ENCODE results near the gene RABGEF1. TPM values are rescaled to one million over a fixed set of nuclear protein-coding genes. Genes with fewer than 3 reads are reported as not detected.
"Not testable (repeated sequence)": the region's sequence is repeated elsewhere in the genome, so short reads cannot be mapped to it uniquely, and the experiment has no call there.

RABGEF1 gene
- total and polyA plus RNA-seq, 4 donors = 5.2 to 14.0 (median 7.7) TPM

DNA sequence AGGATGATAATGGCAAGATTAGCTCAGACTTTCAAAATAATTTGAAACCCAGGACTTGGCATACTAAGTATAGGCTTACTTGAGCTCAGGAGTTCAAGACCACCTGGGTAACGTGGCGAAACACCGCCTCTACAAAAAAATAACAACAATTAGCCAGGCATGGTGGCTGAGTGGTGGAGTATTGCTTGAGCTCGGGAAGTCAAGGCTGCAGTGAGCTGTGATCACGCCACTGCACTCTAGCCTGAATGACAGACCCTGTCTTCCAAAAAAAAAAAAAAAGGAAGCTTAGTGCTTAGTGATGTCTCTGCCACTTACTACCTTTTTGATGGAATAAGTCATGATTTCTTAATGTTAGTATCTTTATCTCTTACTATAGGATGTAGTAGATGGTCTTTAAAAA, 25.5 kb downstream of the RABGEF1 start (continued):
- TF ChIP-seq NR2F2 (IDR thresholded peaks at IDR 0.05) (no peak), TAF1 (conservative IDR thresholded peaks at IDR 0.05) (no peak), RXRA (IDR thresholded peaks at IDR 0.05) (no peak), SP1 (IDR thresholded peaks at IDR 0.05) (no peak), FOXA1 (IDR thresholded peaks at IDR 0.05) (no peak), RAD21 (IDR thresholded peaks at IDR 0.05) (no peak)

DNA sequence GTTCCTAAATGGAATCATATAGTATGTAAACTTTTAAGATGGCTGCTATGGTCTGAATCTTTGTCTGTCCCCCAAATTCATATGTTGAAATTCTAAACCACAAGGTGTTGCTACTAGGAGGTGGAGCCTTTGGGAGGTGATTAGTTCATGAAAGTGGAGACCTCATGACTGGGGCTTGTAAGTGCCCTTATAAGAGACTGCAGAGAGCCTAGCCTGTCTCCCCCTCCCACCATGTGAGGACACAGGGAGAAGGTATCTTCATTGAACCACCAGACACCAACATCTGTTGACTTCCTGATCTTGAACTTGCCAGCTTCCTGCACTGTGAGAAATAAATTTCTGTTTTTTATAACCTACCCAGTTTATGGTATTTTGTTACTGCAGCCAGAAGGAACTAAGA, 27.0 kb downstream of the RABGEF1 start:
- H3K27me3 ChIP-seq (ENCODE audit: control insufficient read depth in 4 of 4, insufficient read depth in 4 of 4, low read length in 3 of 4); DNase-seq (ENCODE audit: low spot score); H3K4me3 ChIP-seq (ENCODE audit: low read depth in 1 of 3, low read length in 3 of 3); H3K27ac ChIP-seq (ENCODE audit: low read depth in 1 of 2, low read length in 2 of 2); H3K9me3 ChIP-seq (ENCODE audit: control insufficient read depth in 4 of 4, low read length in 3 of 4); H3K36me3 ChIP-seq (ENCODE audit: control insufficient read depth in 4 of 4, insufficient read depth in 3 of 4, low read depth in 1 of 4, low read length in 3 of 4); H3K9ac ChIP-seq (ENCODE audit: low read depth in 1 of 2, low read length in 2 of 2); H3K4me1 ChIP-seq (ENCODE audit: control insufficient read depth in 4 of 4, insufficient read depth in 4 of 4, low read length in 3 of 4): not testable (repeated sequence)

DNA sequence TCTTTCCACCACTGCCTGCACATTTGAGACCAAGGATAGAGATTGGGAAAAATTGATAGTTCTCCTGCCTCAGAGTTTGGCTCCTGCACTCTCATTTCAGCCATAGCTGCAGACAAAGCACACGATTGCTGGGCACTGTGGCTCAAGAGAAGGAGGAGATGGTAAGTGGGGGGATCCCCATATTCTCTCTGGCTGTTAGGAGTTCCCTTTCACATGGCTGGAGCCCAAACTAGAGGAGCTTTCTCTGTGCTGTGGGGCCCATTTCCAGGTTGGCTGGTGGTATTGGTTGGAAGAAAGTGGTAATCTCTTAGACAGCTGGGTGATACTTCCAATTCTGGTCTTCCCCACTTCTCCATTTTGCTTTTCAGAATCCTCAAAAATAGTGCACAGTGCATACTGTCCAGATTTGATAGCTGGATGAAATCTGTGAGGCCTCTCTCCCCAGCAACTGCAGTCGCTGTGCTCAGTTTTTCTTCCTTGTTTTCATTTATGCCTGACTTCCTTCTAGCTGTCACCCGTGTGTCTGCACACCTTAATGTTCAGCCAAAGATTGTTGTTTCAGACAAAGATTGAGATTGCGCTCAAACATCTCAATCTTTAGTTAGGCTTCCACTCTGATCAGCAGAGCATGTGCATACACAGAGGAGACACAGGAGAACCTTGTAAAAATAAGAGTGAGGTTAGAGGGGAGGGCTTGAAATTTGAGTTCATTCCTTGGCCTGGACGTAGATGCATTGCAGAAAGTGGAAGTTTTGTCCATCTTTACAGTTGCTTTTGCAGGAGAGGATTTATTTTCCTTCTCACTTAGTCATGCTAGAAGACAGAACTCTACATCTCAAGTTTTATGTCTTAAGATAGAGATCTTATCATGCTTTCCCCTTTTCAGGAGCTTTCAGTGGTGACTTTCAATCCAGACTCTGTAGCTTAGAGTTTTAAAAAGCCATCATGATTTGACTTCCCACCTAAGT, 28.6 kb downstream of the RABGEF1 start:
- DNase-seq (ENCODE audit: low spot score) = no peak
- WGBS = 81% methylated on average over 5 of the region's 5 CpGs

More for the DNA sequence above, 28.6 kb downstream of the RABGEF1 start:
- H3K4me1 ChIP-seq (ENCODE audit: control insufficient read depth in 4 of 4, insufficient read depth in 4 of 4, low read length in 3 of 4) = peaks cover 6 to 16% (median 9%) of the 10 kb centered on the region in 4 donors
- H3K4me3 ChIP-seq (ENCODE audit: low read depth in 1 of 3, low read length in 3 of 3) = no peak overlapping the region
- H3K27me3 ChIP-seq (ENCODE audit: control insufficient read depth in 4 of 4, insufficient read depth in 4 of 4, low read length in 3 of 4) = no peaks in the 10 kb centered on the region
- H3K9me3 ChIP-seq (ENCODE audit: control insufficient read depth in 4 of 4, low read length in 3 of 4) = no peaks in the 10 kb centered on the region
- H3K36me3 ChIP-seq (ENCODE audit: control insufficient read depth in 4 of 4, insufficient read depth in 3 of 4, low read depth in 1 of 4, low read length in 3 of 4) = no peaks in the 10 kb centered on the region
- TF ChIP-seq YY1 (IDR thresholded peaks at IDR 0.05) = no peak
- TF ChIP-seq EGR1 (IDR thresholded peaks at IDR 0.05; ENCODE audit: low read depth in 2 of 2) = no peak
- TF ChIP-seq, protein P1, sequence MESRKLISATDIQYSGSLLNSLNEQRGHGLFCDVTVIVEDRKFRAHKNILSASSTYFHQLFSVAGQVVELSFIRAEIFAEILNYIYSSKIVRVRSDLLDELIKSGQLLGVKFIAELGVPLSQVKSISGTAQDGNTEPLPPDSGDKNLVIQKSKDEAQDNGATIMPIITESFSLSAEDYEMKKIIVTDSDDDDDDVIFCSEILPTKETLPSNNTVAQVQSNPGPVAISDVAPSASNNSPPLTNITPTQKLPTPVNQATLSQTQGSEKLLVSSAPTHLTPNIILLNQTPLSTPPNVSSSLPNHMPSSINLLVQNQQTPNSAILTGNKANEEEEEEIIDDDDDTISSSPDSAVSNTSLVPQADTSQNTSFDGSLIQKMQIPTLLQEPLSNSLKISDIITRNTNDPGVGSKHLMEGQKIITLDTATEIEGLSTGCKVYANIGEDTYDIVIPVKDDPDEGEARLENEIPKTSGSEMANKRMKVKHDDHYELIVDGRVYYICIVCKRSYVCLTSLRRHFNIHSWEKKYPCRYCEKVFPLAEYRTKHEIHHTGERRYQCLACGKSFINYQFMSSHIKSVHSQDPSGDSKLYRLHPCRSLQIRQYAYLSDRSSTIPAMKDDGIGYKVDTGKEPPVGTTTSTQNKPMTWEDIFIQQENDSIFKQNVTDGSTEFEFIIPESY (IDR thresholded peaks at IDR 0.05) = no peak
- TF ChIP-seq GABPA (IDR thresholded peaks at IDR 0.05 in 1 of 2, conservative IDR thresholded peaks at IDR 0.05 in 1 of 2) = no peak
- no peak for TF ChIP-seq HNF4G (IDR thresholded peaks at IDR 0.05)
- TF ChIP-seq, protein P2, sequence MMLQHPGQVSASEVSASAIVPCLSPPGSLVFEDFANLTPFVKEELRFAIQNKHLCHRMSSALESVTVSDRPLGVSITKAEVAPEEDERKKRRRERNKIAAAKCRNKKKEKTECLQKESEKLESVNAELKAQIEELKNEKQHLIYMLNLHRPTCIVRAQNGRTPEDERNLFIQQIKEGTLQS (IDR thresholded peaks at IDR 0.05) = no peak
- TF ChIP-seq JUND (IDR thresholded peaks at IDR 0.05) = no peak
- TF ChIP-seq, protein P3, sequence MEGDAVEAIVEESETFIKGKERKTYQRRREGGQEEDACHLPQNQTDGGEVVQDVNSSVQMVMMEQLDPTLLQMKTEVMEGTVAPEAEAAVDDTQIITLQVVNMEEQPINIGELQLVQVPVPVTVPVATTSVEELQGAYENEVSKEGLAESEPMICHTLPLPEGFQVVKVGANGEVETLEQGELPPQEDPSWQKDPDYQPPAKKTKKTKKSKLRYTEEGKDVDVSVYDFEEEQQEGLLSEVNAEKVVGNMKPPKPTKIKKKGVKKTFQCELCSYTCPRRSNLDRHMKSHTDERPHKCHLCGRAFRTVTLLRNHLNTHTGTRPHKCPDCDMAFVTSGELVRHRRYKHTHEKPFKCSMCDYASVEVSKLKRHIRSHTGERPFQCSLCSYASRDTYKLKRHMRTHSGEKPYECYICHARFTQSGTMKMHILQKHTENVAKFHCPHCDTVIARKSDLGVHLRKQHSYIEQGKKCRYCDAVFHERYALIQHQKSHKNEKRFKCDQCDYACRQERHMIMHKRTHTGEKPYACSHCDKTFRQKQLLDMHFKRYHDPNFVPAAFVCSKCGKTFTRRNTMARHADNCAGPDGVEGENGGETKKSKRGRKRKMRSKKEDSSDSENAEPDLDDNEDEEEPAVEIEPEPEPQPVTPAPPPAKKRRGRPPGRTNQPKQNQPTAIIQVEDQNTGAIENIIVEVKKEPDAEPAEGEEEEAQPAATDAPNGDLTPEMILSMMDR (IDR thresholded peaks at IDR 0.05; ENCODE audit: low read depth, low read length, missing input control) = no peak
- no peak for TF ChIP-seq RXRA (IDR thresholded peaks at IDR 0.05)
- no peak for TF ChIP-seq TAF1 (conservative IDR thresholded peaks at IDR 0.05)
- TF ChIP-seq, protein P4, sequence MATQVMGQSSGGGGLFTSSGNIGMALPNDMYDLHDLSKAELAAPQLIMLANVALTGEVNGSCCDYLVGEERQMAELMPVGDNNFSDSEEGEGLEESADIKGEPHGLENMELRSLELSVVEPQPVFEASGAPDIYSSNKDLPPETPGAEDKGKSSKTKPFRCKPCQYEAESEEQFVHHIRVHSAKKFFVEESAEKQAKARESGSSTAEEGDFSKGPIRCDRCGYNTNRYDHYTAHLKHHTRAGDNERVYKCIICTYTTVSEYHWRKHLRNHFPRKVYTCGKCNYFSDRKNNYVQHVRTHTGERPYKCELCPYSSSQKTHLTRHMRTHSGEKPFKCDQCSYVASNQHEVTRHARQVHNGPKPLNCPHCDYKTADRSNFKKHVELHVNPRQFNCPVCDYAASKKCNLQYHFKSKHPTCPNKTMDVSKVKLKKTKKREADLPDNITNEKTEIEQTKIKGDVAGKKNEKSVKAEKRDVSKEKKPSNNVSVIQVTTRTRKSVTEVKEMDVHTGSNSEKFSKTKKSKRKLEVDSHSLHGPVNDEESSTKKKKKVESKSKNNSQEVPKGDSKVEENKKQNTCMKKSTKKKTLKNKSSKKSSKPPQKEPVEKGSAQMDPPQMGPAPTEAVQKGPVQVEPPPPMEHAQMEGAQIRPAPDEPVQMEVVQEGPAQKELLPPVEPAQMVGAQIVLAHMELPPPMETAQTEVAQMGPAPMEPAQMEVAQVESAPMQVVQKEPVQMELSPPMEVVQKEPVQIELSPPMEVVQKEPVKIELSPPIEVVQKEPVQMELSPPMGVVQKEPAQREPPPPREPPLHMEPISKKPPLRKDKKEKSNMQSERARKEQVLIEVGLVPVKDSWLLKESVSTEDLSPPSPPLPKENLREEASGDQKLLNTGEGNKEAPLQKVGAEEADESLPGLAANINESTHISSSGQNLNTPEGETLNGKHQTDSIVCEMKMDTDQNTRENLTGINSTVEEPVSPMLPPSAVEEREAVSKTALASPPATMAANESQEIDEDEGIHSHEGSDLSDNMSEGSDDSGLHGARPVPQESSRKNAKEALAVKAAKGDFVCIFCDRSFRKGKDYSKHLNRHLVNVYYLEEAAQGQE (IDR thresholded peaks at IDR 0.05) = no peak
- TF ChIP-seq FOXA1 (IDR thresholded peaks at IDR 0.05) = no peak
- TF ChIP-seq FOXA2 (IDR thresholded peaks at IDR 0.05) = no peak
- no peak for TF ChIP-seq NR2F2 (IDR thresholded peaks at IDR 0.05)
- TF ChIP-seq RAD21 (IDR thresholded peaks at IDR 0.05) = no peak
- TF ChIP-seq SP1 (IDR thresholded peaks at IDR 0.05) = no peak
- no peak overlapping the region for H3K9ac ChIP-seq (ENCODE audit: low read depth in 1 of 2, low read length in 2 of 2)
- peak overlapping the region in 1 of 2 donors; percentile 7 for H3K27ac ChIP-seq (ENCODE audit: low read depth in 1 of 2, low read length in 2 of 2)
